ENCODE data around the gene NRXN3. TPM values are rescaled to one million over a fixed set of nuclear protein-coding genes. Genes with fewer than 3 reads are reported as not detected.

The NRXN3 gene
- total RNA-seq, 1 donor from 2014 or later, result 5.9 TPM

DNA sequence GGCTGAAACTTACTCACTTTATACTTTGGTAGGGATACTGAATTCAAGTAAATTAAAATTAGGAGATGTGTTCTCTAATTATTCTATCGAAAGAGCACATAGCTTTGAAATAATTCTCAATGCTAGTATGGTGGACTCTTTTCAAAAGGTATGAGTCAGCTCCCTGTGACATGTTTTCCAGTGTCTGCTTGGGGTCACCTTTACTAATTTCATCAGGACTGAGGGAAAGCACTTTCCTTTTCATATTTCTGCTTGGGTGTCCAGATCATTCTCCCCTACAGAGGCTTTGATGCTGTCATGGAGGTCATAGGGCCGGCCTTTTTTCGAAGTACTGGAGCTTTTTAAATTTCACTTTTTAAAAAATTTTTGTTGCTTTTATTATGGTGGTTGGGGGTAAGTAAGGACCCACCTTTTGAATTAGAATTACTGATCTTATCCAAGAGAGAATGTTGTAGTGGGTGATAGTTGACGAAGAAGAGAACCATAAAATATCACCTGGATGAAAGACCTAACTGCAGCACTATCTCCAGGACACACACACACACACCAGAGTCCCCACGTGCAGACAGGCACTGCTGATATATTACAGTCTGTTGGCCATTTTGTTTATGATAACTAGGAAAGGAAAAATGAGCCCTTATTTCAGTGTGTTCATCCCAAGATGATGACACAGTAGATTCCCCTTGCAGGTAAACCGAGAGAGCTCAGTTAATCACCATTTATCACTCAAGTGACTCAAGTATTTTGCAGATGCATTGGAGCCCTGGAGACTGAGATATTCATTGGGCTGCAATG lies 1482.5 kb downstream of the NRXN3 start:
- Mint-ChIP-seq H3K9me3 (no peaks in the 10 kb centered on the region), H3K4me3 (no peak overlapping the region), H3K36me3 (no peaks in the 10 kb centered on the region), H3K27ac (no peak overlapping the region), H3K4me1 (no peaks in the 10 kb centered on the region), H3K27me3 (ENCODE audit: insufficient read depth, low read depth) (no peaks in the 10 kb centered on the region)
- Histone ChIP-seq H3K9me3 (ENCODE audit: low read depth) (no peaks in the 10 kb centered on the region), H3K4me2 (no peak overlapping the region), H2AFZ (replicated peaks) (no peak overlapping the region), H4K20me1 (ENCODE audit: low read depth) (no peaks in the 10 kb centered on the region), H3K36me3 (no peaks in the 10 kb centered on the region), H3F3A (ENCODE audit: low read depth) (no peaks in the 10 kb centered on the region), H3K79me2 (ENCODE audit: low read depth) (no peaks in the 10 kb centered on the region), H3K27ac (no peak overlapping the region), H3K27me3 (no peaks in the 10 kb centered on the region), H3K4me1 (no peaks in the 10 kb centered on the region), H3K9ac (no peak overlapping the region), H3K4me3 (no peak overlapping the region)
- TF ChIP-seq EZH2phosphoT487 (IDR thresholded peaks at IDR 0.05) (no peak), EZH2 (IDR thresholded peaks at IDR 0.05) (no peak)
- TF ChIP-seq, protein P1, sequence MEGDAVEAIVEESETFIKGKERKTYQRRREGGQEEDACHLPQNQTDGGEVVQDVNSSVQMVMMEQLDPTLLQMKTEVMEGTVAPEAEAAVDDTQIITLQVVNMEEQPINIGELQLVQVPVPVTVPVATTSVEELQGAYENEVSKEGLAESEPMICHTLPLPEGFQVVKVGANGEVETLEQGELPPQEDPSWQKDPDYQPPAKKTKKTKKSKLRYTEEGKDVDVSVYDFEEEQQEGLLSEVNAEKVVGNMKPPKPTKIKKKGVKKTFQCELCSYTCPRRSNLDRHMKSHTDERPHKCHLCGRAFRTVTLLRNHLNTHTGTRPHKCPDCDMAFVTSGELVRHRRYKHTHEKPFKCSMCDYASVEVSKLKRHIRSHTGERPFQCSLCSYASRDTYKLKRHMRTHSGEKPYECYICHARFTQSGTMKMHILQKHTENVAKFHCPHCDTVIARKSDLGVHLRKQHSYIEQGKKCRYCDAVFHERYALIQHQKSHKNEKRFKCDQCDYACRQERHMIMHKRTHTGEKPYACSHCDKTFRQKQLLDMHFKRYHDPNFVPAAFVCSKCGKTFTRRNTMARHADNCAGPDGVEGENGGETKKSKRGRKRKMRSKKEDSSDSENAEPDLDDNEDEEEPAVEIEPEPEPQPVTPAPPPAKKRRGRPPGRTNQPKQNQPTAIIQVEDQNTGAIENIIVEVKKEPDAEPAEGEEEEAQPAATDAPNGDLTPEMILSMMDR (IDR thresholded peaks at IDR 0.05), result no peak
- DNase-seq (ENCODE audit: low spot score), result no peak

DNA sequence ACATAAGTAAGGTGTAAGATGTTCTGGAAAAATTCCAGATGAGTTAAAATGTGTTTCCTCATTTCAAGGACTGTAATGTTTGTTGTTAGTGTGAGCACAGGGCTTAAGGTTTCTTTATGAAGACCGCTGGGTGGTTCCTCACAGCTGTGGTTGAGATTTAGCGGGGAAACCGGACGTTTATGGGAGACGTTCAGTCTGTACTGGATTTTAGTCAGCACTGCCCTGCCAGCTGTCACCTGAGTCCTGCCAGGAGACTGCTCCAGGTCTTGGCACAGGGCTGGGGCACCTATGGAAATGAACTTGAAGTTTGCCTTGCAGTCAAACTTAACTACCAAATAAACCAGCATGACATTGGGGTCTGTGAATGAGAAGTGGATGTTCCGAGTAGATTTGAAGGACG lies 1485.9 kb downstream of the NRXN3 start:
- H3K4me1 Mint-ChIP-seq, result peaks cover 9% of the 10 kb centered on the region
- TF ChIP-seq EZH2phosphoT487 (IDR thresholded peaks at IDR 0.05) (no peak), EZH2 (IDR thresholded peaks at IDR 0.05) (no peak)
- TF ChIP-seq, protein P1 (IDR thresholded peaks at IDR 0.05), result no peak
- Histone ChIP-seq H3K27me3 (no peaks in the 10 kb centered on the region), H3K9ac (no peak overlapping the region), H3F3A (ENCODE audit: low read depth) (no peaks in the 10 kb centered on the region), H3K4me2 (no peak overlapping the region), H3K4me1 (peaks cover 5% of the 10 kb centered on the region), H2AFZ (replicated peaks) (no peak overlapping the region), H3K9me3 (ENCODE audit: low read depth) (no peaks in the 10 kb centered on the region), H3K79me2 (ENCODE audit: low read depth) (no peaks in the 10 kb centered on the region), H3K36me3 (no peaks in the 10 kb centered on the region), H3K27ac (no peak overlapping the region), H4K20me1 (ENCODE audit: low read depth) (no peaks in the 10 kb centered on the region), H3K4me3 (no peak overlapping the region)
- no peaks in the 10 kb centered on the region for H3K27me3 Mint-ChIP-seq (ENCODE audit: insufficient read depth, low read depth)
- H3K9me3 Mint-ChIP-seq, result no peaks in the 10 kb centered on the region
- H3K36me3 Mint-ChIP-seq, result no peaks in the 10 kb centered on the region
- no peak overlapping the region for H3K27ac Mint-ChIP-seq
- no peak overlapping the region for H3K4me3 Mint-ChIP-seq
- DNase-seq (ENCODE audit: low spot score), result no peak

DNA sequence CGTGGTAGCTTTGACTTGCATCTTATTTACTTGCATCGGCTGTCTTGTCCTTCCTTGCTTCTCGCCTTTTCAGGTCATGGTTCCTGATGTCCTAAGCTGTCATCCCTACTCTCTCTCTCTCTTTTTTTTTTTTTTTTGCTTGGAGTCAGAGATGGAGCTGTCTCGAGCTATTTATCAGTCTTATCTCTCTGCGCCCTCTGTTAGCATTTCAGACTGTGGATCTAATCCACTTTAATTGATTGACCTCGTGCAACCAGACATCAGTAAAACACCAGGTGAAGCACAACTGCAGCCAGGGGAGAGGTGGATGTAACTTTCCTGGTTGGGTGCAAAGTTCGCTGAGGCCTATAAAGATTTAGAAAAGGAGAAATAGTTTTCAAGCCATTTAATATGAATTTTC lies 1486.3 kb downstream of the NRXN3 start:
- H3K27ac ChIP-seq, result no peak overlapping the region
- H3F3A ChIP-seq (ENCODE audit: low read depth), result no peaks in the 10 kb centered on the region
- no peak for DNase-seq (ENCODE audit: low spot score)
- H3K9me3 ChIP-seq (ENCODE audit: low read depth), result no peaks in the 10 kb centered on the region
- no peak overlapping the region for H3K4me2 ChIP-seq
- H3K9ac ChIP-seq, result no peak overlapping the region
- H3K27me3 ChIP-seq, result no peaks in the 10 kb centered on the region
- H2AFZ ChIP-seq (replicated peaks), result no peak overlapping the region
- no peaks in the 10 kb centered on the region for H3K79me2 ChIP-seq (ENCODE audit: low read depth)
- no peaks in the 10 kb centered on the region for H3K36me3 ChIP-seq
- H3K4me3 Mint-ChIP-seq, result no peak overlapping the region
- peaks cover 9% of the 10 kb centered on the region for H3K4me1 Mint-ChIP-seq
- TF ChIP-seq EZH2phosphoT487 (IDR thresholded peaks at IDR 0.05) (no peak), EZH2 (IDR thresholded peaks at IDR 0.05) (no peak)
- TF ChIP-seq, protein P1 (IDR thresholded peaks at IDR 0.05), result no peak
- H3K9me3 Mint-ChIP-seq, result no peaks in the 10 kb centered on the region
- H3K27me3 Mint-ChIP-seq (ENCODE audit: insufficient read depth, low read depth), result no peaks in the 10 kb centered on the region
- no peak overlapping the region for H3K4me3 ChIP-seq
- no peak overlapping the region for H3K27ac Mint-ChIP-seq
- no peaks in the 10 kb centered on the region for H3K36me3 Mint-ChIP-seq
- H4K20me1 ChIP-seq (ENCODE audit: low read depth), result no peaks in the 10 kb centered on the region
- H3K4me1 ChIP-seq, result peaks cover 5% of the 10 kb centered on the region
